NT2/D1 (cell line): Measurements from ENCODE around the gene PPFIBP1.
"Not testable (repeated sequence)": the region's sequence is repeated elsewhere in the genome, so short reads cannot be mapped to it uniquely, and the experiment has no call there.

Experiments used
- SUZ12 ChIP-seq: IDR thresholded peaks from 2 replicates; pipeline ENCODE4 v1.6.1; 2011; ENCODE audit not compliant: insufficient read length, insufficient read depth; ENCODE audit errors: extremely low read depth
- YY1 ChIP-seq: IDR thresholded peaks from 2 replicates; pipeline ENCODE4 v1.6.1; 2011; ENCODE audit not compliant: insufficient read length, insufficient read depth
- ZNF274 ChIP-seq: IDR thresholded peaks from 2 replicates; pipeline ENCODE4 v1.6.1; 2011; ENCODE audit warnings: mild to moderate bottlenecking, low read depth, low read length

DNA sequence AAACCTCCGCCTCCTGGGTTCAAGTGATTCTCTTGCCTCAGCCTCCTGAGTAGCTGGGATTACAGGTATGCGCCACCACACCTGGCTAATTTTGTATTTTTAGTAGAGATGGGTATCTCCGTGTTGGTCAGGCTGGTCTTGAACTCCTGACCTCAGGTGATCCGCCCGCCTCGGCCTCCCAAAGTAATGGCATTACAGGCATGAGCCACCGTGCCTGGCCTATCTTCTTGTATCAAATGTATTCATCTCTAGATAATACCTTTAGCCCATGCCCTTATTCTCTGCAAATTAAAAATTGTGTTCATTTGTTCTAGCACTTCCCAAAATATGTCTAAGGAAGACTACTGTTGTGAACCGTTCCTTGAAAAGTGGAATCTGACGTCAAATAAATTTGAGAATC, 210.3 kb downstream of the PPFIBP1 start:
- TF ChIP-seq ZNF274, SUZ12, YY1: not testable (repeated sequence)
